Hepatocyte (in vitro differentiated cells): Measurements from ENCODE around the gene KBTBD6. TPM values are rescaled to one million over a fixed set of nuclear protein-coding genes. Genes with fewer than 3 reads are reported as not detected.

Source experiments
- DNase-seq: peaks from one replicate; pipeline ENCODE4 v3.0.0-alpha.2; 2016; ENCODE audit warnings: low spot score
- H2AFZ ChIP-seq: fragments of 200-600 bp; sonication (generic); 2 replicates; pipeline ENCODE4 v1.6.0; 2016; ENCODE audit warnings: antibody characterized with exemption, mild to moderate bottlenecking
- H3K27ac ChIP-seq: fragments of 200-600 bp; sonication (generic); 2 replicates; pipeline ENCODE4 v1.5.1; 2016; ENCODE audit warnings: mild to moderate bottlenecking
- H3K27me3 ChIP-seq: fragments of 200-600 bp; sonication (generic); 2 replicates; pipeline ENCODE4 v1.6.1; 2016
- H3K36me3 ChIP-seq: fragments of 200-600 bp; sonication (generic); replicated peaks from 2 replicates; pipeline ENCODE4 v1.5.1; 2016; ENCODE audit warnings: low read depth; ENCODE audit not compliant: insufficient read depth
- H3K4me1 ChIP-seq: fragments of 200-600 bp; sonication (generic); 2 replicates; pipeline ENCODE4 v1.5.1; 2016; ENCODE audit warnings: mild to moderate bottlenecking, moderate library complexity; ENCODE audit not compliant: insufficient read depth
- H3K4me2 ChIP-seq: fragments of 200-600 bp; sonication (generic); 2 replicates; pipeline ENCODE4 v1.6.0; 2016
- H3K4me3 ChIP-seq: fragments of 200-600 bp; sonication (generic); 2 replicates; pipeline ENCODE4 v1.5.1; 2016; ENCODE audit warnings: mild to moderate bottlenecking
- H3K79me2 ChIP-seq: fragments of 200-600 bp; sonication (generic); 2 replicates; pipeline ENCODE4 v1.6.0; 2017; ENCODE audit warnings: mild to moderate bottlenecking
- H3K9me2 ChIP-seq: fragments of 200-600 bp; sonication (generic); replicated peaks from 2 replicates; pipeline ENCODE4 v1.6.0; 2017; ENCODE audit warnings: mild to moderate bottlenecking; ENCODE audit not compliant: insufficient read depth
- H3K9me3 ChIP-seq: fragments of 200-600 bp; sonication (generic); 2 replicates; pipeline ENCODE4 v1.5.1; 2016; ENCODE audit warnings: low read depth, mild to moderate bottlenecking
- H4K20me1 ChIP-seq: fragments of 200-600 bp; sonication (generic); 2 replicates; pipeline ENCODE4 v1.6.0; 2016; ENCODE audit warnings: mild to moderate bottlenecking; ENCODE audit not compliant: insufficient read depth, poor library complexity, severe bottlenecking
- EZH2 ChIP-seq: fragments of 200-600 bp; sonication (generic); IDR thresholded peaks from 2 replicates; pipeline ENCODE4 v1.6.1; 2016; ENCODE audit warnings: antibody characterized with exemption, mild to moderate bottlenecking, borderline replicate concordance
- EZH2phosphoT487 ChIP-seq: fragments of 200-600 bp; sonication (generic); IDR thresholded peaks from one replicate; pipeline ENCODE4 v1.6.1; 2018; ENCODE audit warnings: antibody characterized with exemption, mild to moderate bottlenecking, low read depth, moderate library complexity; ENCODE audit not compliant: unreplicated experiment, severe bottlenecking
- WGBS: methylation state at CpG from one replicate; pipeline ENCODE4 v1.1.6; 2016; ENCODE audit warnings: low lambda C conversion rate; ENCODE audit errors: missing lambda C conversion rate; 5-methylcytosine and 5-hydroxymethylcytosine counted together
- polyA plus RNA-seq: library from polyadenylated mRNA; unstranded; fragments of >200 nt; fragmentation: Nextera tagmentation; extraction: Ambion mirVana; gene quantifications from 2 replicates; pipeline ENCODE4 v1.2.1, GENCODE V29; 2016
- total RNA-seq: library from RNA; depleted of rRNA; stranded (reverse); fragments of >200 nt; gene quantifications from 2 replicates; pipeline ENCODE4 v1.2.3, GENCODE V29; 2014
- TF ChIP-seq, protein P1 (sequence below): fragments of 200-600 bp; sonication (generic); IDR thresholded peaks from 2 replicates; pipeline ENCODE4 v1.5.1; 2016; ENCODE audit warnings: antibody characterized with exemption, mild to moderate bottlenecking; ENCODE audit not compliant: poor library complexity

The KBTBD6 gene
- total and polyA plus RNA-seq, 2 experiments from 2014 or later: 3.5 to 8.7 TPM

DNA sequence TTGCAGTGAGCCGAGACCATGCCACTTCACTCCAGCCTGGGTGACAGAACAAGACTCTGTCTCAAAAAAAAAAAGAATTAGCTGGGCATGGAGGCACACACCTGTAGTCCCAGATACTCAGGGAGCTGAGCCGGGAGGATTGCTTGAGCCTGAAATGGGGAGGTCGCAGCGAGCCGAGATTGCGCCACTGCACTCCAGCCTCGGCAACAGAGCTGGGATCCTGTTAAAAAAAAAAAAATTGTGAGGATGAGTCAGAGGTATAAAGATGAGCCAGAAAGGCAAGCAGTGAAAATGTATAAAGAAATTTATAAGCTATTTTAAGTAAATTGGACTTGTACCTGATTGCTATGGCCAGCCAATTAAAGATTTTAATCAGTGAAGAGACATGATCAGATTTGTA, 21.1 kb downstream of the KBTBD6 start:
- H3K27me3 ChIP-seq: no peaks in the 10 kb centered on the region
- H3K4me1 ChIP-seq: no peaks in the 10 kb centered on the region
- no peak overlapping the region for H3K4me2 ChIP-seq
- DNase-seq: no peak
- no peaks in the 10 kb centered on the region for H3K9me2 ChIP-seq
- no peaks in the 10 kb centered on the region for H3K9me3 ChIP-seq
- H3K4me3 ChIP-seq: no peak overlapping the region
- no peak overlapping the region for H2AFZ ChIP-seq
- H3K27ac ChIP-seq: no peak overlapping the region
- no peaks in the 10 kb centered on the region for H3K79me2 ChIP-seq
- no peaks in the 10 kb centered on the region for H3K36me3 ChIP-seq
- 78% methylated on average over 7 of the region's 7 CpGs for WGBS
- TF ChIP-seq EZH2 (no peak), EZH2phosphoT487 (no peak)
- TF ChIP-seq, protein P1, sequence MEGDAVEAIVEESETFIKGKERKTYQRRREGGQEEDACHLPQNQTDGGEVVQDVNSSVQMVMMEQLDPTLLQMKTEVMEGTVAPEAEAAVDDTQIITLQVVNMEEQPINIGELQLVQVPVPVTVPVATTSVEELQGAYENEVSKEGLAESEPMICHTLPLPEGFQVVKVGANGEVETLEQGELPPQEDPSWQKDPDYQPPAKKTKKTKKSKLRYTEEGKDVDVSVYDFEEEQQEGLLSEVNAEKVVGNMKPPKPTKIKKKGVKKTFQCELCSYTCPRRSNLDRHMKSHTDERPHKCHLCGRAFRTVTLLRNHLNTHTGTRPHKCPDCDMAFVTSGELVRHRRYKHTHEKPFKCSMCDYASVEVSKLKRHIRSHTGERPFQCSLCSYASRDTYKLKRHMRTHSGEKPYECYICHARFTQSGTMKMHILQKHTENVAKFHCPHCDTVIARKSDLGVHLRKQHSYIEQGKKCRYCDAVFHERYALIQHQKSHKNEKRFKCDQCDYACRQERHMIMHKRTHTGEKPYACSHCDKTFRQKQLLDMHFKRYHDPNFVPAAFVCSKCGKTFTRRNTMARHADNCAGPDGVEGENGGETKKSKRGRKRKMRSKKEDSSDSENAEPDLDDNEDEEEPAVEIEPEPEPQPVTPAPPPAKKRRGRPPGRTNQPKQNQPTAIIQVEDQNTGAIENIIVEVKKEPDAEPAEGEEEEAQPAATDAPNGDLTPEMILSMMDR: no peak
- H4K20me1 ChIP-seq: no peaks in the 10 kb centered on the region

DNA sequence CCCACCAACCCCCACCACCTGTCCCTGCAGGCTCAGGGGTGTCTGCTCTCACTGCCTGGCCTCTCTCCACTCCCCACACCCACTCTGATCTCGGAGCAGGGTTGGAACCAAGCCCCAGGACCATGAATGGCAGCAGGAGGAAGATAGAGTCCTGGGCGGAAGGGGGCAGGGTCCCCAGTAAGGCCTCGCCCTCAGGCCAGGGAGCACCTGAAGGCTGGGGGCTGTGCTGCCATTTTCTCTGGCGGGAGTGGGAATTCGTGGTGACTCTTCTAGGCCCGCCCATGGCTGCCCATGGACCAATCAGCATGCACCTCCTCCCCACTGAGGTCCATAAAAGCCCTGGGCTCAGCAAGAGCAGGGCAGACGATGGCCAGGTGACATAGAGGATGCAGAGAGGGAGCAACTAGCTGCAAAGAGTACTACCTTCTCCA, 25.0 kb downstream of the KBTBD6 start:
- no peak for DNase-seq
- 74% methylated on average over 7 of the region's 7 CpGs for WGBS

DNA sequence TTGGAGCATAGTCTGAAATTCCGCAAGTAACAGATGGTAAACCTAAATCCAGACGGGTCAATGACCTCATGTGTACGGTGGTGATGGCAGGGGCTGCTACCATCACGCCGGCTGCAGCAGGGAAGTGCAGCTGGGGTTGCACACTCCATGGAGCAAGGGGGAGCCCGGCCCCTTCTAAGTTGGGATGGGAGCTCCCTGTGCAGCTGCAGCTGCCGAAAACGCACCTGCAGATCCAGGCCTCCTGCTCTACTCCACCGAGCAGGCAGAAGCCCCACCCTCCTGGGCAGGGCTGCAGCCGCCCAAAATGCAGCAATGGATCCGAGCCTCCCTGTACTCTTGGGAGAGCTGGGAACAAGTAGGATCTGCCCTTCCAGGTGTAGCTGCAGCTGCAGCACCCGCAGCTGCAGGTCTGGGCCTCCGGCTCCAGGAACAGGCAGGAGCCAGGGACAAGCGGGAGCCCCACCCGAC, 25.5 kb downstream of the KBTBD6 start:
- H3K4me2 ChIP-seq: no peak overlapping the region
- H3K4me1 ChIP-seq: no peaks in the 10 kb centered on the region
- no peaks in the 10 kb centered on the region for H4K20me1 ChIP-seq
- H2AFZ ChIP-seq: no peak overlapping the region
- no peaks in the 10 kb centered on the region for H3K9me3 ChIP-seq
- H3K79me2 ChIP-seq: no peaks in the 10 kb centered on the region
- no peak overlapping the region for H3K27ac ChIP-seq
- 77% methylated on average over 14 of the region's 15 CpGs for WGBS
- DNase-seq: no peak
- H3K36me3 ChIP-seq: no peaks in the 10 kb centered on the region
- H3K4me3 ChIP-seq: no peak overlapping the region
- H3K9me2 ChIP-seq: no peaks in the 10 kb centered on the region
- no peaks in the 10 kb centered on the region for H3K27me3 ChIP-seq
- TF ChIP-seq EZH2: no peak
- TF ChIP-seq EZH2phosphoT487: no peak
- TF ChIP-seq, protein P1: no peak

More for the DNA sequence above, 25.0 kb downstream of the KBTBD6 start:
- no peaks in the 10 kb centered on the region for H3K27me3 ChIP-seq
- no peaks in the 10 kb centered on the region for H3K79me2 ChIP-seq
- H2AFZ ChIP-seq: no peak overlapping the region
- no peaks in the 10 kb centered on the region for H3K4me1 ChIP-seq
- no peak overlapping the region for H3K4me3 ChIP-seq
- no peaks in the 10 kb centered on the region for H3K36me3 ChIP-seq
- no peaks in the 10 kb centered on the region for H3K9me3 ChIP-seq
- H3K27ac ChIP-seq: no peak overlapping the region
- H3K9me2 ChIP-seq: no peaks in the 10 kb centered on the region
- H3K4me2 ChIP-seq: no peak overlapping the region
- no peaks in the 10 kb centered on the region for H4K20me1 ChIP-seq
- TF ChIP-seq EZH2 (no peak), EZH2phosphoT487 (no peak)
- TF ChIP-seq, protein P1: no peak

DNA sequence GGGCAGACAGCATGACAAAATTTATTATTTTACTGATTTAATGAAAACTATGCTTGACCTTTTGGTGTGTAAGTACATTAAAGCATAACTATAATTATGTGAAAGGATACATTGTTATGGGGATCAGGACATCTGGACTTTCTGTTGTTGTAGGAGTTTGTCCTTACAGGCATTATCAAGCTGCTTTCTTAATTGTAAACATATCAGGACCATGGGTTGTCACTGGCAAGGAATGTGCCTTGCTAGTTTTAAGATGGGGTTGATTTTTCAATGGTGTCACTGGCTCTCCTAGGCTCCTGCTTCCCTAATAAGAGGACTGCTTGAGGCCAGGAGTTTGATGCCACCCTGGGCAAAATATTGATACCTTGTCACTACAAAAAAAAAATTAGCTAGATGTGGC, 32.6 kb downstream of the KBTBD6 start:
- DNase-seq: no peak
- TF ChIP-seq EZH2 (no peak), EZH2phosphoT487 (no peak)
- TF ChIP-seq, protein P1: no peak
- no peak overlapping the region for H3K27ac ChIP-seq

More for the DNA sequence above, 32.6 kb downstream of the KBTBD6 start:
- Histone ChIP-seq H3K4me2 (no peak overlapping the region), H3K9me3 (no peaks in the 10 kb centered on the region), H3K36me3 (no peaks in the 10 kb centered on the region), H3K27me3 (no peaks in the 10 kb centered on the region), H3K79me2 (no peaks in the 10 kb centered on the region), H3K9me2 (no peaks in the 10 kb centered on the region), H4K20me1 (no peaks in the 10 kb centered on the region), H2AFZ (no peak overlapping the region), H3K4me1 (no peaks in the 10 kb centered on the region), H3K4me3 (no peak overlapping the region)
